Measurements from ENCODE around the gene PCDHA7. TPM values are rescaled to one million over a fixed set of nuclear protein-coding genes. Genes with fewer than 3 reads are reported as not detected.
"Not testable (repeated sequence)": the region's sequence is repeated elsewhere in the genome, so short reads cannot be mapped to it uniquely, and the experiment has no call there.

Gene PCDHA7
- not detected in 2 replicates for total RNA-seq

GRCh38 chr5:140833993-140834392 is at the start of gene PCDHA7:
PCDHA7 (plus strand) TSS chr5:140834269; CDS start chr5:140834384, 115 bp downstream.
- intact Hi-C loops (cut with micrococcal nuclease), result no loop called here
- H3K4me3 Mint-ChIP-seq (ENCODE audit: low read depth), result no peak within 1 kb of the TSS
- H3K4me1 Mint-ChIP-seq (ENCODE audit: low read depth), result no peaks in the 10 kb centered on the region
- no peak for DNase-seq (ENCODE audit: low spot score)
- no peaks in the 10 kb centered on the region for H3K27me3 Mint-ChIP-seq (ENCODE audit: low read depth)
- H3K36me3 Mint-ChIP-seq (ENCODE audit: low read depth), result no peaks in the 10 kb centered on the region
- peaks cover 34% of the 10 kb centered on the region for H3K9me3 Mint-ChIP-seq
- no peak within 1 kb of the TSS for H3K27ac Mint-ChIP-seq

- Mint-ChIP-seq H3K27me3 (ENCODE audit: low read depth) (no peaks in the 10 kb centered on the region), H3K4me1 (ENCODE audit: low read depth) (no peaks in the 10 kb centered on the region), H3K27ac (no peak within 1 kb of the TSS), H3K4me3 (ENCODE audit: low read depth) (no peak within 1 kb of the TSS), H3K36me3 (ENCODE audit: low read depth) (no peaks in the 10 kb centered on the region), H3K9me3 (peaks cover 43% of the 10 kb centered on the region)
- intact Hi-C loops (cut with micrococcal nuclease), result no loop called here
- no peak for DNase-seq (ENCODE audit: low spot score)
Measured at GRCh38 chr5:140785905-140786686, 48.0 kb upstream of the PCDHA7 start, which contains the start of gene PCDHA1. PCDHA1 (plus strand) TSS chr5:140786140.

- H3K4me3 Mint-ChIP-seq (ENCODE audit: low read depth); DNase-seq (ENCODE audit: low spot score); intact Hi-C loops (cut with micrococcal nuclease); H3K27me3 Mint-ChIP-seq (ENCODE audit: low read depth); H3K4me1 Mint-ChIP-seq (ENCODE audit: low read depth); H3K27ac Mint-ChIP-seq; H3K36me3 Mint-ChIP-seq (ENCODE audit: low read depth): not testable (repeated sequence)
- peaks cover 41% of the 10 kb centered on the region for H3K9me3 Mint-ChIP-seq
Measured at GRCh38 chr5:140787422-140787821, 46.6 kb upstream of the PCDHA7 start.

- intact Hi-C loops (cut with micrococcal nuclease); H3K36me3 Mint-ChIP-seq (ENCODE audit: low read depth); DNase-seq (ENCODE audit: low spot score); H3K4me1 Mint-ChIP-seq (ENCODE audit: low read depth); H3K4me3 Mint-ChIP-seq (ENCODE audit: low read depth); H3K27ac Mint-ChIP-seq; H3K27me3 Mint-ChIP-seq (ENCODE audit: low read depth): not testable (repeated sequence)
- peaks cover 43% of the 10 kb centered on the region for H3K9me3 Mint-ChIP-seq
Measured at GRCh38 chr5:140787849-140788504, 46.1 kb upstream of the PCDHA7 start.

GRCh38 chr5:140791089-140791488 is 43.0 kb upstream of the PCDHA7 start:
- H3K9me3 Mint-ChIP-seq, result peaks cover 35% of the 10 kb centered on the region
- H3K27ac Mint-ChIP-seq, result no peak overlapping the region
- intact Hi-C loops (cut with micrococcal nuclease), result loop anchor here (10.0 kb wide), 1 partner anchor 64 kb away; the partner anchor contains the start of gene PCDHA10
- no peaks in the 10 kb centered on the region for H3K36me3 Mint-ChIP-seq (ENCODE audit: low read depth)
- H3K27me3 Mint-ChIP-seq (ENCODE audit: low read depth), result no peaks in the 10 kb centered on the region
- no peak overlapping the region for H3K4me3 Mint-ChIP-seq (ENCODE audit: low read depth)
- H3K4me1 Mint-ChIP-seq (ENCODE audit: low read depth), result no peaks in the 10 kb centered on the region
- no peak for DNase-seq (ENCODE audit: low spot score)

- no peaks in the 10 kb centered on the region for H3K27me3 Mint-ChIP-seq (ENCODE audit: low read depth)
- intact Hi-C loops (cut with micrococcal nuclease), result loop anchor here (10.0 kb wide), 1 partner anchor 60 kb away; the partner anchor contains the start of gene PCDHA10
- no peak within 1 kb of the TSS for H3K4me3 Mint-ChIP-seq (ENCODE audit: low read depth)
- H3K4me1 Mint-ChIP-seq (ENCODE audit: low read depth), result no peaks in the 10 kb centered on the region
- no peak for DNase-seq (ENCODE audit: low spot score)
- H3K36me3 Mint-ChIP-seq (ENCODE audit: low read depth), result no peaks in the 10 kb centered on the region
- no peak within 1 kb of the TSS for H3K27ac Mint-ChIP-seq
- peaks cover 25% of the 10 kb centered on the region for H3K9me3 Mint-ChIP-seq
Measured at GRCh38 chr5:140794595-140795258, 39.3 kb upstream of the PCDHA7 start, which contains the start of gene PCDHA2. PCDHA2 (plus strand) TSS chr5:140794852.

- no peaks in the 10 kb centered on the region for H3K4me1 Mint-ChIP-seq (ENCODE audit: low read depth)
- no peak overlapping the region for H3K27ac Mint-ChIP-seq
- no peak overlapping the region for H3K4me3 Mint-ChIP-seq (ENCODE audit: low read depth)
- no peaks in the 10 kb centered on the region for H3K36me3 Mint-ChIP-seq (ENCODE audit: low read depth)
- peaks cover 29% of the 10 kb centered on the region for H3K9me3 Mint-ChIP-seq
- DNase-seq (ENCODE audit: low spot score), result no peak
- no peaks in the 10 kb centered on the region for H3K27me3 Mint-ChIP-seq (ENCODE audit: low read depth)
- intact Hi-C loops (cut with micrococcal nuclease), result loop anchor here (10.0 kb wide), 1 partner anchor 60 kb away; the partner anchor contains the start of gene PCDHA10
Measured at GRCh38 chr5:140795259-140795641, 38.8 kb upstream of the PCDHA7 start.

GRCh38 chr5:140796072-140796717 is 37.9 kb upstream of the PCDHA7 start:
- not testable (repeated sequence) for H3K27ac Mint-ChIP-seq; H3K4me3 Mint-ChIP-seq (ENCODE audit: low read depth); DNase-seq (ENCODE audit: low spot score); H3K27me3 Mint-ChIP-seq (ENCODE audit: low read depth); H3K4me1 Mint-ChIP-seq (ENCODE audit: low read depth); H3K36me3 Mint-ChIP-seq (ENCODE audit: low read depth)
- intact Hi-C loops (cut with micrococcal nuclease), result loop anchor here (10.0 kb wide), 1 partner anchor 59 kb away; the partner anchor contains the start of gene PCDHA10
- H3K9me3 Mint-ChIP-seq, result peaks cover 34% of the 10 kb centered on the region

- H3K9me3 Mint-ChIP-seq, result peaks cover 34% of the 10 kb centered on the region
- H3K27ac Mint-ChIP-seq, result no peak overlapping the region
- DNase-seq (ENCODE audit: low spot score), result no peak
- intact Hi-C loops (cut with micrococcal nuclease), result loop anchor here (10.0 kb wide), 1 partner anchor 58 kb away; the partner anchor contains the start of gene PCDHA10
- H3K36me3 Mint-ChIP-seq (ENCODE audit: low read depth), result no peaks in the 10 kb centered on the region
- H3K4me3 Mint-ChIP-seq (ENCODE audit: low read depth), result no peak overlapping the region
- no peaks in the 10 kb centered on the region for H3K4me1 Mint-ChIP-seq (ENCODE audit: low read depth)
- H3K27me3 Mint-ChIP-seq (ENCODE audit: low read depth), result no peaks in the 10 kb centered on the region
Measured at GRCh38 chr5:140796718-140797095, 37.4 kb upstream of the PCDHA7 start.

- Mint-ChIP-seq H3K9me3 (peaks cover 35% of the 10 kb centered on the region), H3K36me3 (ENCODE audit: low read depth) (no peaks in the 10 kb centered on the region), H3K27me3 (ENCODE audit: low read depth) (no peaks in the 10 kb centered on the region), H3K4me3 (ENCODE audit: low read depth) (no peak within 1 kb of the TSS), H3K27ac (no peak within 1 kb of the TSS), H3K4me1 (ENCODE audit: low read depth) (no peaks in the 10 kb centered on the region)
- intact Hi-C loops (cut with micrococcal nuclease), result no loop called here
- DNase-seq (ENCODE audit: low spot score), result no peak
Measured at GRCh38 chr5:140800816-140801493, 33.1 kb upstream of the PCDHA7 start, which contains the start of gene PCDHA3. PCDHA3 (plus strand) TSS chr5:140801057.

GRCh38 chr5:140801494-140801841 is 32.6 kb upstream of the PCDHA7 start:
- peaks cover 35% of the 10 kb centered on the region for H3K9me3 Mint-ChIP-seq
- intact Hi-C loops (cut with micrococcal nuclease), result no loop called here
- DNase-seq (ENCODE audit: low spot score), result no peak
- H3K4me3 Mint-ChIP-seq (ENCODE audit: low read depth), result no peak overlapping the region
- no peaks in the 10 kb centered on the region for H3K36me3 Mint-ChIP-seq (ENCODE audit: low read depth)
- no peaks in the 10 kb centered on the region for H3K4me1 Mint-ChIP-seq (ENCODE audit: low read depth)
- H3K27me3 Mint-ChIP-seq (ENCODE audit: low read depth), result no peaks in the 10 kb centered on the region
- no peak overlapping the region for H3K27ac Mint-ChIP-seq

GRCh38 chr5:140802381-140802780 is 31.7 kb upstream of the PCDHA7 start:
- intact Hi-C loops (cut with micrococcal nuclease); H3K27ac Mint-ChIP-seq; H3K4me3 Mint-ChIP-seq (ENCODE audit: low read depth); H3K27me3 Mint-ChIP-seq (ENCODE audit: low read depth); DNase-seq (ENCODE audit: low spot score); H3K36me3 Mint-ChIP-seq (ENCODE audit: low read depth); H3K4me1 Mint-ChIP-seq (ENCODE audit: low read depth): not testable (repeated sequence)
- peaks cover 32% of the 10 kb centered on the region for H3K9me3 Mint-ChIP-seq
